Adrenal gland (tissue), 5 donors: ENCODE measurements around the gene CDCA4.

Source experiments
- CTCF ChIP-seq, 6 experiments: fragments of 450-650 bp in 4 of 6; fragments of 200-600 bp in 2 of 6; sonication (generic) in 1 of 6; IDR thresholded peaks; 1 replicate in 5 of 6; 2 replicates in 1 of 6; pipeline versions ENCODE4 v1.5.1 to v1.8.0; 2016 to 2021; ENCODE audit warnings: antibody characterized with exemption in 6 of 6, mild to moderate bottlenecking in 2 of 6, moderate library complexity in 1 of 6
- POLR2A ChIP-seq, 2 donors: fragments of 450-650 bp; IDR thresholded peaks; one replicate each; pipeline ENCODE4 v1.6.1; 2017; ENCODE audit warnings: antibody characterized with exemption in 2 of 2, mild to moderate bottlenecking in 2 of 2, moderate library complexity in 1 of 2
- donor health status: DM: no; HTN: no; CAD: no.

- TF ChIP-seq POLR2A (IDR thresholded peaks at IDR 0.05) = no peak
- no peak for TF ChIP-seq CTCF (IDR thresholded peaks at IDR 0.05)
Observed at GRCh38 chr14:104989951-104990303, 31.0 kb downstream of the CDCA4 start.
